ENCODE measurements around the gene SLC25A12.

DNA sequence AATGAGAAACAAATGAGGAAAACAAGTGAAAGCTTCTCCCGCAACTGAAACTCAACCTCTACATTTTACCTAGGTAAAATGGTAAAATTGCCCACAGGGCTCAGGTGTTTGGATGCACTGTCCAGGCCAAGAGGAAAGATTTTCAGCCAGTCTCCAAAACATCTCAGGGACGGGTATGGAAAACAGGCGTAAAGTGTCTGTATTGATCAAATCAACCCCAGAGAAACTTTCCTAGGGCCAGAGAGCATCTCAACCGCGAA is 27.9 kb upstream of the SLC25A12 start:
- TF ChIP-seq POLR2A (IDR thresholded peaks at IDR 0.05; ENCODE audit: low read length) (no peak), NR3C1 (IDR thresholded peaks at IDR 0.05) (no peak), CHD4 (IDR thresholded peaks at IDR 0.05; ENCODE audit: borderline replicate concordance) (no peak), MAZ (IDR thresholded peaks at IDR 0.05; ENCODE audit: borderline replicate concordance, low read depth, low read length) (no peak), MAFK (IDR thresholded peaks at IDR 0.05; ENCODE audit: partially characterized antibody) (no peak), EP300 (IDR thresholded peaks at IDR 0.05) (no peak), JUNB (IDR thresholded peaks at IDR 0.05) (no peak), ESRRA (IDR thresholded peaks at IDR 0.05; ENCODE audit: borderline replicate concordance, low read length) (no peak), GATA3 (IDR thresholded peaks at IDR 0.05; ENCODE audit: borderline replicate concordance) (no peak)
- TF ChIP-seq, protein P1, sequence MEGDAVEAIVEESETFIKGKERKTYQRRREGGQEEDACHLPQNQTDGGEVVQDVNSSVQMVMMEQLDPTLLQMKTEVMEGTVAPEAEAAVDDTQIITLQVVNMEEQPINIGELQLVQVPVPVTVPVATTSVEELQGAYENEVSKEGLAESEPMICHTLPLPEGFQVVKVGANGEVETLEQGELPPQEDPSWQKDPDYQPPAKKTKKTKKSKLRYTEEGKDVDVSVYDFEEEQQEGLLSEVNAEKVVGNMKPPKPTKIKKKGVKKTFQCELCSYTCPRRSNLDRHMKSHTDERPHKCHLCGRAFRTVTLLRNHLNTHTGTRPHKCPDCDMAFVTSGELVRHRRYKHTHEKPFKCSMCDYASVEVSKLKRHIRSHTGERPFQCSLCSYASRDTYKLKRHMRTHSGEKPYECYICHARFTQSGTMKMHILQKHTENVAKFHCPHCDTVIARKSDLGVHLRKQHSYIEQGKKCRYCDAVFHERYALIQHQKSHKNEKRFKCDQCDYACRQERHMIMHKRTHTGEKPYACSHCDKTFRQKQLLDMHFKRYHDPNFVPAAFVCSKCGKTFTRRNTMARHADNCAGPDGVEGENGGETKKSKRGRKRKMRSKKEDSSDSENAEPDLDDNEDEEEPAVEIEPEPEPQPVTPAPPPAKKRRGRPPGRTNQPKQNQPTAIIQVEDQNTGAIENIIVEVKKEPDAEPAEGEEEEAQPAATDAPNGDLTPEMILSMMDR (IDR thresholded peaks at IDR 0.05) = no peak
